22Rv1 (cell line): ENCODE data around the gene CHL1.

Experiments used
- ZFX ChIP-seq: fragments of 450-650 bp; IDR thresholded peaks from 2 replicates; pipeline ENCODE4 v1.6.1; 2017; ENCODE audit warnings: antibody characterized with exemption, borderline replicate concordance
- TF ChIP-seq, protein P1 (sequence below): fragments of 450-650 bp; IDR thresholded peaks from 2 replicates; pipeline ENCODE4 v1.5.1; 2017; ENCODE audit warnings: mild to moderate bottlenecking

DNA sequence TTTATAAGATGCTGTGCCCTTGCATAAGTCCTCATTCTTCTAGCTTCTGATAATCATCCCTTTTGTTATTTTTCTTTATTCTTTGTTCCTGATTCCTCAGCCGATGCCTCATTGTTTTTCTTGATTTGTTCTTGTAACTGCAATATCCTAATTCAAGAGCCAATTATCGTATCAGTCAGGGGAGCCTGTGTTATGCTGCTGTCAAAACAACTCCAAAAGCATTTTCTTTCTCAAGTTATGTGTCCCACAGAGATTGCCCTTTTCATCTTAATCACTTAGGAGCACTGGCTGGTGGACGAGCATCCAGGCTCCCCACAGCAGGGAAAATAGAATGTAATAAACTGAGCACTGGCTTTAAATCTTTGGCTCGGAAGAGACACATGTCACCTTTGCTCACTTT lies 207.3 kb downstream of the CHL1 start:
- no peak for TF ChIP-seq ZFX
- TF ChIP-seq, protein P1, sequence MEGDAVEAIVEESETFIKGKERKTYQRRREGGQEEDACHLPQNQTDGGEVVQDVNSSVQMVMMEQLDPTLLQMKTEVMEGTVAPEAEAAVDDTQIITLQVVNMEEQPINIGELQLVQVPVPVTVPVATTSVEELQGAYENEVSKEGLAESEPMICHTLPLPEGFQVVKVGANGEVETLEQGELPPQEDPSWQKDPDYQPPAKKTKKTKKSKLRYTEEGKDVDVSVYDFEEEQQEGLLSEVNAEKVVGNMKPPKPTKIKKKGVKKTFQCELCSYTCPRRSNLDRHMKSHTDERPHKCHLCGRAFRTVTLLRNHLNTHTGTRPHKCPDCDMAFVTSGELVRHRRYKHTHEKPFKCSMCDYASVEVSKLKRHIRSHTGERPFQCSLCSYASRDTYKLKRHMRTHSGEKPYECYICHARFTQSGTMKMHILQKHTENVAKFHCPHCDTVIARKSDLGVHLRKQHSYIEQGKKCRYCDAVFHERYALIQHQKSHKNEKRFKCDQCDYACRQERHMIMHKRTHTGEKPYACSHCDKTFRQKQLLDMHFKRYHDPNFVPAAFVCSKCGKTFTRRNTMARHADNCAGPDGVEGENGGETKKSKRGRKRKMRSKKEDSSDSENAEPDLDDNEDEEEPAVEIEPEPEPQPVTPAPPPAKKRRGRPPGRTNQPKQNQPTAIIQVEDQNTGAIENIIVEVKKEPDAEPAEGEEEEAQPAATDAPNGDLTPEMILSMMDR: no peak
